Thymus (tissue), 11 donors: ENCODE data around the gene MEFV. TPM values are rescaled to one million over a fixed set of nuclear protein-coding genes. Genes with fewer than 3 reads are reported as not detected.

Source experiments
- DNase-seq, 9 donors: peaks; one replicate each; pipeline ENCODE4 v3.0.0-alpha.2; 2013; ENCODE audit warnings: low spot score in 9 of 9, low read depth in 6 of 9, missing footprints in 1 of 9
- H3K27ac ChIP-seq, 2 donors: one replicate each; pipeline ENCODE4 v1.5.1; 2013; ENCODE audit warnings: control low read depth in 1 of 2, low read depth in 1 of 2, low read length in 1 of 2, mild to moderate bottlenecking in 1 of 2, moderate library complexity in 1 of 2
- H3K27me3 ChIP-seq, 2 donors: one replicate each; pipeline ENCODE4 v1.5.1; 2013; ENCODE audit warnings: low read length in 1 of 2; ENCODE audit not compliant: control insufficient read depth in 2 of 2, insufficient read depth in 1 of 2
- H3K36me3 ChIP-seq, 2 donors: one replicate each; pipeline ENCODE4 v1.5.1; 2013; ENCODE audit warnings: low read length in 1 of 2, mild to moderate bottlenecking in 1 of 2, moderate library complexity in 1 of 2; ENCODE audit not compliant: control insufficient read depth in 2 of 2, insufficient read depth in 2 of 2
- H3K4me1 ChIP-seq, 2 donors: one replicate each; pipeline ENCODE4 v1.5.1; 2013; ENCODE audit warnings: low read length in 2 of 2; ENCODE audit not compliant: control insufficient read depth in 2 of 2, insufficient read depth in 2 of 2
- H3K4me3 ChIP-seq, 2 donors: one replicate each; pipeline ENCODE4 v1.5.1; 2013; ENCODE audit warnings: low read length in 2 of 2, control low read depth in 1 of 2, mild to moderate bottlenecking in 1 of 2
- H3K9me3 ChIP-seq, 2 donors: one replicate each; pipeline ENCODE4 v1.5.1; 2013; ENCODE audit warnings: low read length in 1 of 2, mild to moderate bottlenecking in 1 of 2; ENCODE audit not compliant: control insufficient read depth in 2 of 2, insufficient read depth in 1 of 2
- WGBS: extraction: QIAGEN DNeasy Blood & Tissue Kit; methylation state at CpG from one replicate; pipeline ENCODE4 v1.1.7; 2013; 5-methylcytosine and 5-hydroxymethylcytosine counted together
- polyA plus RNA-seq: library from polyadenylated mRNA; stranded (reverse); fragments of 200-250 nt; gene quantifications from one replicate; pipeline ENCODE4 v1.2.3, GENCODE V29; 2013
- total RNA-seq: library from RNA; stranded (reverse); fragments of 120-200 nt; gene quantifications from one replicate; pipeline ENCODE4 v1.2.4, GENCODE V29; 2013
- donor health status: healthy.

Gene MEFV
- total and polyA plus RNA-seq, 2 donors: 0.52 to 0.80 TPM

DNA sequence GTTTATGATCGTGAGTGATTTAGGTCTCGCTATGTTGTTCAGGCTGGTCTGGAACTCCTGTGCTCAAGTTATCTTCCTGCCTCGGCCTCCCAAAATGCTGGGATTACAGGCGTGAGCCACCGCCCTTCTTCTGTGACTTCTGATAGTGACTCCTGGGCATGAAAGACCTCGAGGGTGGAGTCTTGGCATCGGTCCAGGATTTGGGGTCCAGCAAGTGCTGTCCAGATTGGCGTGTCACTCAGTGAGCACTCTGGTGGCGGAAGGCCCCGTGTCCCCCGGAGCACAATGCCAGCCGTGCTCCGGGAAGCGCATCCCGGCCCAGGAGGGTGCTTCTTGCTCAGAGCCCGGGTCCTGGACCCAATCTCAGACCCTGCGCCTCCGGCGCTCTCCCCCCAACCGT, 61.6 kb downstream of the MEFV start:
- no peak overlapping the region for H3K27ac ChIP-seq

GRCh38 chr16:3193221-3194212, 62.9 kb downstream of the MEFV start:
- no peaks in the 10 kb centered on the region for H3K36me3 ChIP-seq
- DNase-seq: no peak
- peaks cover 54 to 86% of the 10 kb centered on the region in 2 donors for H3K27me3 ChIP-seq
- H3K4me1 ChIP-seq: peaks cover 0 to 7% of the 10 kb centered on the region in 2 donors
- no peak overlapping the region for H3K27ac ChIP-seq
- peaks cover 5 to 33% of the 10 kb centered on the region in 2 donors for H3K9me3 ChIP-seq
- H3K4me3 ChIP-seq: no peak overlapping the region
- 74% methylated on average over 49 of the region's 49 CpGs for WGBS

More for the DNA sequence above, 61.6 kb downstream of the MEFV start:
- Histone ChIP-seq H3K27me3 (peaks cover 42 to 76% of the 10 kb centered on the region in 2 donors), H3K9me3 (peaks cover 5 to 24% of the 10 kb centered on the region in 2 donors), H3K36me3 (no peaks in the 10 kb centered on the region), H3K4me3 (no peak overlapping the region), H3K4me1 (no peaks in the 10 kb centered on the region)
- 87% methylated on average over 20 of the region's 20 CpGs for WGBS
- DNase-seq: no peak

- no peak for DNase-seq
- Histone ChIP-seq H3K9me3 (peaks cover 5 to 33% of the 10 kb centered on the region in 2 donors), H3K4me3 (no peak overlapping the region), H3K36me3 (no peaks in the 10 kb centered on the region), H3K27me3 (peaks cover 63 to 90% of the 10 kb centered on the region in 2 donors), H3K4me1 (peaks cover 0 to 10% of the 10 kb centered on the region in 2 donors), H3K27ac (no peak overlapping the region)
- 42% methylated on average over 36 of the region's 36 CpGs for WGBS
Measured at GRCh38 chr16:3192476-3193019, 63.9 kb downstream of the MEFV start.

Other genes starting within 250 kb of the MEFV start
- 0.19 TPM for gene CLDN9, start 243.7 kb downstream of the MEFV start, total RNA-seq
- 0.98 TPM for gene CLDN9, start 243.7 kb downstream of the MEFV start, polyA plus RNA-seq
- gene CLDN6, start 238.4 kb downstream of the MEFV start, total RNA-seq: 0.28 TPM
- 0.48 TPM for gene CLDN6, start 238.4 kb downstream of the MEFV start, polyA plus RNA-seq
- 5.1 TPM for gene TNFRSF12A, start 236.3 kb downstream of the MEFV start, total RNA-seq
- gene TNFRSF12A, start 236.3 kb downstream of the MEFV start, polyA plus RNA-seq: 46.9 TPM
- 19.0 TPM for gene HCFC1R1, start 232.7 kb downstream of the MEFV start, total RNA-seq
- 56.0 TPM for gene HCFC1R1, start 232.7 kb downstream of the MEFV start, polyA plus RNA-seq
- 37.6 TPM for gene THOC6, start 232.6 kb downstream of the MEFV start, total RNA-seq
- gene THOC6, start 232.6 kb downstream of the MEFV start, polyA plus RNA-seq: 36.8 TPM
- gene BICDL2, start 219.7 kb downstream of the MEFV start, total RNA-seq: 0.38 TPM
- gene BICDL2, start 219.7 kb downstream of the MEFV start, polyA plus RNA-seq: 6.0 TPM
- gene MMP25, start 210.1 kb downstream of the MEFV start, total RNA-seq: 0.80 TPM
- gene MMP25, start 210.1 kb downstream of the MEFV start, polyA plus RNA-seq: 2.9 TPM
- 175 TPM for gene IL32, start 191.0 kb downstream of the MEFV start, total RNA-seq
- 343 TPM for gene IL32, start 191.0 kb downstream of the MEFV start, polyA plus RNA-seq
- gene ZSCAN10, start 157.3 kb downstream of the MEFV start, total RNA-seq: 0.05 TPM
- 0.11 TPM for gene ZSCAN10, start 157.3 kb downstream of the MEFV start, polyA plus RNA-seq
- 4.6 TPM for gene ZNF205, start 144.0 kb downstream of the MEFV start, total RNA-seq
- 9.3 TPM for gene ZNF205, start 144.0 kb downstream of the MEFV start, polyA plus RNA-seq
- gene ZNF213, start 121.6 kb downstream of the MEFV start, total RNA-seq: 1.5 TPM
- gene ZNF213, start 121.6 kb downstream of the MEFV start, polyA plus RNA-seq: 5.2 TPM
- not detected for gene OR1F1, start 68.4 kb downstream of the MEFV start, total RNA-seq
- 0.02 TPM for gene OR1F1, start 68.4 kb downstream of the MEFV start, polyA plus RNA-seq
- 8.6 TPM for gene ZNF200, start 21.5 kb downstream of the MEFV start, total RNA-seq
- 10.0 TPM for gene ZNF200, start 21.5 kb downstream of the MEFV start, polyA plus RNA-seq
- gene ZNF263, start 26.9 kb upstream of the MEFV start, total RNA-seq: 30.2 TPM
- gene ZNF263, start 26.9 kb upstream of the MEFV start, polyA plus RNA-seq: 26.3 TPM
- gene TIGD7, start 48.8 kb upstream of the MEFV start, total RNA-seq: 6.4 TPM
- 9.8 TPM for gene TIGD7, start 48.8 kb upstream of the MEFV start, polyA plus RNA-seq
- 25.9 TPM for gene ZNF75A, start 48.9 kb upstream of the MEFV start, total RNA-seq
- gene ZNF75A, start 48.9 kb upstream of the MEFV start, polyA plus RNA-seq: 44.7 TPM
- 0.14 TPM for gene OR2C1, start 99.3 kb upstream of the MEFV start, total RNA-seq
- gene OR2C1, start 99.3 kb upstream of the MEFV start, polyA plus RNA-seq: 0.21 TPM
- 19.7 TPM for gene ZSCAN32, start 144.4 kb upstream of the MEFV start, total RNA-seq
- 16.3 TPM for gene ZSCAN32, start 144.4 kb upstream of the MEFV start, polyA plus RNA-seq
- 9.0 TPM for gene ZNF174, start 144.6 kb upstream of the MEFV start, total RNA-seq
- gene ZNF174, start 144.6 kb upstream of the MEFV start, polyA plus RNA-seq: 7.0 TPM
- 2.5 TPM for gene ZNF597, start 186.9 kb upstream of the MEFV start, total RNA-seq
- gene ZNF597, start 186.9 kb upstream of the MEFV start, polyA plus RNA-seq: 2.3 TPM
- gene NAA60, start 187.0 kb upstream of the MEFV start, total RNA-seq: 8.6 TPM
- gene NAA60, start 187.0 kb upstream of the MEFV start, polyA plus RNA-seq: 36.0 TPM
- not detected for gene C16orf90, start 238.9 kb upstream of the MEFV start, total RNA-seq
- not detected for gene C16orf90, start 238.9 kb upstream of the MEFV start, polyA plus RNA-seq
- 18.4 TPM for gene CLUAP1, start 244.4 kb upstream of the MEFV start, total RNA-seq
- 17.8 TPM for gene CLUAP1, start 244.4 kb upstream of the MEFV start, polyA plus RNA-seq